Measurements from ENCODE around the gene KLHL3. TPM values are rescaled to one million over a fixed set of nuclear protein-coding genes. Genes with fewer than 3 reads are reported as not detected.

The KLHL3 gene
- total RNA-seq, 1 donor from 2014 or later: 5.7 TPM

- no peak for DNase-seq
- H3K36me3 Mint-ChIP-seq (ENCODE audit: unreplicated experiment): no peaks in the 10 kb centered on the region
- H3K27ac Mint-ChIP-seq (ENCODE audit: unreplicated experiment): no peak overlapping the region
- H3K4me3 Mint-ChIP-seq (ENCODE audit: unreplicated experiment): no peak overlapping the region
- H3K9me3 Mint-ChIP-seq (ENCODE audit: unreplicated experiment): no peaks in the 10 kb centered on the region
- H3K27me3 Mint-ChIP-seq (ENCODE audit: unreplicated experiment): no peaks in the 10 kb centered on the region
- no peak for TF ChIP-seq CTCF (IDR thresholded peaks at IDR 0.05; ENCODE audit: partially characterized antibody, unreplicated experiment)
- H3K4me1 Mint-ChIP-seq (ENCODE audit: low read depth, unreplicated experiment): no peaks in the 10 kb centered on the region
Observed at GRCh38 chr5:137613554-137614265, 122.2 kb downstream of the KLHL3 start.

- no peaks in the 10 kb centered on the region for H3K36me3 Mint-ChIP-seq (ENCODE audit: unreplicated experiment)
- no peaks in the 10 kb centered on the region for H3K4me1 Mint-ChIP-seq (ENCODE audit: low read depth, unreplicated experiment)
- H3K9me3 Mint-ChIP-seq (ENCODE audit: unreplicated experiment): no peaks in the 10 kb centered on the region
- H3K27me3 Mint-ChIP-seq (ENCODE audit: unreplicated experiment): no peaks in the 10 kb centered on the region
- DNase-seq: no peak
- no peak overlapping the region for H3K4me3 Mint-ChIP-seq (ENCODE audit: unreplicated experiment)
- no peak for TF ChIP-seq CTCF (IDR thresholded peaks at IDR 0.05; ENCODE audit: partially characterized antibody, unreplicated experiment)
- H3K27ac Mint-ChIP-seq (ENCODE audit: unreplicated experiment): no peak overlapping the region
Observed at GRCh38 chr5:137612576-137612975, 123.3 kb downstream of the KLHL3 start.

- H3K27ac Mint-ChIP-seq (ENCODE audit: unreplicated experiment): no peak overlapping the region
- DNase-seq: no peak
- H3K4me3 Mint-ChIP-seq (ENCODE audit: unreplicated experiment): no peak overlapping the region
- no peak for TF ChIP-seq CTCF (IDR thresholded peaks at IDR 0.05; ENCODE audit: partially characterized antibody, unreplicated experiment)
- H3K36me3 Mint-ChIP-seq (ENCODE audit: unreplicated experiment): no peaks in the 10 kb centered on the region
- no peaks in the 10 kb centered on the region for H3K27me3 Mint-ChIP-seq (ENCODE audit: unreplicated experiment)
- no peaks in the 10 kb centered on the region for H3K9me3 Mint-ChIP-seq (ENCODE audit: unreplicated experiment)
- no peaks in the 10 kb centered on the region for H3K4me1 Mint-ChIP-seq (ENCODE audit: low read depth, unreplicated experiment)
Observed at GRCh38 chr5:137611794-137612435, 124.0 kb downstream of the KLHL3 start.

GRCh38 chr5:137611011-137611580, 124.8 kb downstream of the KLHL3 start:
- H3K36me3 Mint-ChIP-seq (ENCODE audit: unreplicated experiment): no peaks in the 10 kb centered on the region
- H3K9me3 Mint-ChIP-seq (ENCODE audit: unreplicated experiment): no peaks in the 10 kb centered on the region
- no peak for DNase-seq
- H3K27ac Mint-ChIP-seq (ENCODE audit: unreplicated experiment): no peak overlapping the region
- TF ChIP-seq CTCF (IDR thresholded peaks at IDR 0.05; ENCODE audit: partially characterized antibody, unreplicated experiment): no peak
- no peaks in the 10 kb centered on the region for H3K4me1 Mint-ChIP-seq (ENCODE audit: low read depth, unreplicated experiment)
- H3K4me3 Mint-ChIP-seq (ENCODE audit: unreplicated experiment): no peak overlapping the region
- no peaks in the 10 kb centered on the region for H3K27me3 Mint-ChIP-seq (ENCODE audit: unreplicated experiment)

- Mint-ChIP-seq H3K4me3 (ENCODE audit: unreplicated experiment) (no peak overlapping the region), H3K4me1 (ENCODE audit: low read depth, unreplicated experiment) (no peaks in the 10 kb centered on the region), H3K36me3 (ENCODE audit: unreplicated experiment) (no peaks in the 10 kb centered on the region), H3K9me3 (ENCODE audit: unreplicated experiment) (no peaks in the 10 kb centered on the region), H3K27me3 (ENCODE audit: unreplicated experiment) (no peaks in the 10 kb centered on the region), H3K27ac (ENCODE audit: unreplicated experiment) (no peak overlapping the region)
- no peak for DNase-seq
- TF ChIP-seq CTCF (IDR thresholded peaks at IDR 0.05; ENCODE audit: partially characterized antibody, unreplicated experiment): no peak
Observed at GRCh38 chr5:137610598-137610997, 125.3 kb downstream of the KLHL3 start.

Measured in glutamatergic neuron (in vitro differentiated cells).